Cardiac muscle cell (in vitro differentiated cells and primary cell): ENCODE measurements around the gene CDH3. TPM values are rescaled to one million over a fixed set of nuclear protein-coding genes. Genes with fewer than 3 reads are reported as not detected.

Experiments used
- DNase-seq, 2 donors: peaks; one replicate each; pipeline versions ENCODE4 v3.0.0 to v3.0.0-alpha.2; 2010 to 2017; ENCODE audit warnings: low read depth in 1 of 2, low spot score in 1 of 2
- H3K27ac ChIP-seq: fragments of 200-600 bp; sonication (generic); 2 replicates; pipeline ENCODE4 v1.5.1; 2016
- H3K27me3 ChIP-seq: fragments of 200-600 bp; sonication (generic); 2 replicates; pipeline ENCODE4 v1.6.0; 2016; ENCODE audit warnings: control low read depth
- H3K36me3 ChIP-seq: fragments of 200-600 bp; sonication (generic); 2 replicates; pipeline ENCODE4 v1.5.1; 2016; ENCODE audit warnings: control low read depth
- H3K4me1 ChIP-seq: fragments of 200-600 bp; sonication (generic); 2 replicates; pipeline ENCODE4 v1.8.1; 2017; ENCODE audit warnings: low read depth, mild to moderate bottlenecking, mixed run types
- H3K4me3 ChIP-seq: fragments of 200-600 bp; sonication (generic); 2 replicates; pipeline ENCODE4 v1.5.1; 2016; ENCODE audit warnings: mild to moderate bottlenecking
- H3K9me3 ChIP-seq: fragments of 200-600 bp; sonication (generic); 2 replicates; pipeline ENCODE4 v1.5.1; 2017; ENCODE audit warnings: low read depth, mild to moderate bottlenecking, control low read depth
- CTCF ChIP-seq: IDR thresholded peaks from 2 replicates; pipeline ENCODE4 v1.5.1; 2012; ENCODE audit warnings: low read depth, mild to moderate bottlenecking, low read length
- polyA plus RNA-seq: library from polyadenylated mRNA; unstranded; fragments of >200 nt; fragmentation: Nextera tagmentation; extraction: Ambion mirVana; gene quantifications from 2 replicates; pipeline ENCODE4 v1.2.1, GENCODE V29; 2016
- total RNA-seq: library from RNA; depleted of rRNA; stranded (reverse); fragments of >200 nt; gene quantifications from 2 replicates; pipeline ENCODE4 v1.2.3, GENCODE V29; 2016

Gene CDH3
- total and polyA plus RNA-seq, 2 experiments from 2014 or later: 115 to 342 TPM

- no peak for TF ChIP-seq CTCF
- Histone ChIP-seq H3K27ac (no peak overlapping the region), H3K27me3 (peaks cover under 1% of the 10 kb centered on the region), H3K4me1 (no peaks in the 10 kb centered on the region), H3K36me3 (no peaks in the 10 kb centered on the region), H3K4me3 (no peak overlapping the region), H3K9me3 (no peaks in the 10 kb centered on the region)
- no peak for DNase-seq
These were observed 98.6 kb downstream of the CDH3 start for GRCh38 chr16:68743664-68744063.

- no peaks in the 10 kb centered on the region for H3K36me3 ChIP-seq
- no peak overlapping the region for H3K27ac ChIP-seq
- DNase-seq: no peak
- no peak for TF ChIP-seq CTCF
- no peak overlapping the region for H3K4me3 ChIP-seq
- no peaks in the 10 kb centered on the region for H3K4me1 ChIP-seq
- H3K27me3 ChIP-seq: no peaks in the 10 kb centered on the region
- no peaks in the 10 kb centered on the region for H3K9me3 ChIP-seq
These were observed 99.7 kb downstream of the CDH3 start for GRCh38 chr16:68744744-68745280.

DNA sequence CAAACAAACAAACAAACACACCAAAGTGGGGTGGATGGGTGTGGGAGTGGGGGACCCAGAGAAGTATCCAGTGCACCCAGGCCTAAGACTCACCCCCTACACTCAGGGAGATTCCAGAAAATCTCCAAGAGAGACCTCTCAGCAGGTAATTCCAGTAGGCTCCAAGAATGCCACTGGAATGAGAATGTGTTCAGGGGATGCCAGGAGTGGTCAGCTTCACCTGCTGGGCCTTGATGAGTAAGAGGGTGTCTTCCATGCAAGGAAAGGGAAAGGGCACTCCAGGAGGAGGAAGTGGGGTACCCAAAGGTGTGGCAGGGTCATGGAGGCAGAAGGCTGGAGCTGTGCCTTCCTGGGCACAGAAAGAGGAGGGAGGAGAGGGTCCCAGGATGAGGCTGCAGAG is 101.8 kb downstream of the CDH3 start:
- H3K9me3 ChIP-seq: no peaks in the 10 kb centered on the region
- H3K4me3 ChIP-seq: no peak overlapping the region
- H3K36me3 ChIP-seq: no peaks in the 10 kb centered on the region
- no peak for DNase-seq
- no peak for TF ChIP-seq CTCF
- no peaks in the 10 kb centered on the region for H3K27me3 ChIP-seq
- H3K27ac ChIP-seq: no peak overlapping the region
- H3K4me1 ChIP-seq: no peaks in the 10 kb centered on the region

DNA sequence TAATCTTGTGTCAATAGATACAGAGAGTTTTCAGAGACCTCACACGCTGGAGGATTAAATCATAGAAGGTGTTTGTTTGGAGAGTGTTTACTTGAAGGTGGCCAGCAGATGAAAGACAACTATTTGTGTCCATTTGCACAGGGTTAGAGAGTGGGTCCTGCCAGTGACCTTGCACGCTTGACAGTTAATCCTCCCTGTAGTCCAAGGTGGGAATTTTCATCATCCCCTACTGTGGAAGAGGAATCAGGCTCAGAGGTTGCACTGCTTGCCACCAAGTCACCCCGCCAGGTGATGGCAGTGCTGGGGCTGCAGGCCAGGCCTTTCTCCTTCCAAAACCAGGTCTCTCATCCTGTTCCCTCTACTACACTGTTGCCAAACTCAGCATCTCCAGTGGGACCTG is 104.3 kb downstream of the CDH3 start:
- Histone ChIP-seq H3K4me1 (no peaks in the 10 kb centered on the region), H3K27me3 (no peaks in the 10 kb centered on the region), H3K27ac (no peak overlapping the region), H3K4me3 (no peak overlapping the region), H3K36me3 (no peaks in the 10 kb centered on the region), H3K9me3 (no peaks in the 10 kb centered on the region)
- no peak for TF ChIP-seq CTCF
- no peak for DNase-seq

Other genes with a start within 250 kb of the CDH3 start
- 0.27 TPM in 1 of 2 replicates, not detected in the other for gene SMPD3, start 196.8 kb upstream of the CDH3 start, total RNA-seq
- 1.5 and 2.8 TPM in 2 replicates for gene SMPD3, start 196.8 kb upstream of the CDH3 start, polyA plus RNA-seq
- gene ZFP90, start 106.0 kb upstream of the CDH3 start, total RNA-seq: 69.3 TPM in 2 replicates
- gene ZFP90, start 106.0 kb upstream of the CDH3 start, polyA plus RNA-seq: 29.1 and 33.5 TPM in 2 replicates
- 0.74 and 1.4 TPM in 2 replicates for gene CDH1, start 92.0 kb downstream of the CDH3 start, total RNA-seq
- 0.09 TPM in 1 of 2 replicates, not detected in the other for gene CDH1, start 92.0 kb downstream of the CDH3 start, polyA plus RNA-seq
- 8.8 and 8.9 TPM in 2 replicates for gene TANGO6, start 198.2 kb downstream of the CDH3 start, total RNA-seq
- gene TANGO6, start 198.2 kb downstream of the CDH3 start, polyA plus RNA-seq: 4.8 and 5.4 TPM in 2 replicates